Osteocyte (in vitro differentiated cells): ENCODE results near the gene PITX1. TPM values are rescaled to one million over a fixed set of nuclear protein-coding genes. Genes with fewer than 3 reads are reported as not detected.

Source experiments
- DNase-seq: peaks from one replicate; pipeline ENCODE4 v3.0.0; 2021; ENCODE audit warnings: mixed read lengths; ENCODE audit not compliant: unreplicated experiment; ENCODE audit errors: extremely low spot score
- H3K27ac Mint-ChIP-seq: one replicate; pipeline ENCODE4 v1.8.0; 2021; ENCODE audit warnings: mild to moderate bottlenecking, mixed read lengths; ENCODE audit not compliant: unreplicated experiment
- H3K27me3 Mint-ChIP-seq: one replicate; pipeline ENCODE4 v1.8.0; 2021; ENCODE audit warnings: mixed read lengths; ENCODE audit not compliant: unreplicated experiment
- H3K36me3 Mint-ChIP-seq: one replicate; pipeline ENCODE4 v1.8.0; 2021; ENCODE audit warnings: mixed read lengths; ENCODE audit not compliant: unreplicated experiment
- H3K4me1 Mint-ChIP-seq: one replicate; pipeline ENCODE4 v1.8.0; 2021; ENCODE audit warnings: mixed read lengths; ENCODE audit not compliant: unreplicated experiment
- H3K4me3 Mint-ChIP-seq: one replicate; pipeline ENCODE4 v1.8.0; 2021; ENCODE audit warnings: mild to moderate bottlenecking, moderate library complexity, mixed read lengths; ENCODE audit not compliant: unreplicated experiment
- H3K9me3 Mint-ChIP-seq: one replicate; pipeline ENCODE4 v1.8.0; 2021; ENCODE audit warnings: mixed read lengths; ENCODE audit not compliant: unreplicated experiment
- CTCF ChIP-seq: fragments of 200-600 bp; sonication (generic); IDR thresholded peaks from 2 replicates; pipeline ENCODE4 v1.5.0; 2021; ENCODE audit warnings: antibody characterized with exemption, mild to moderate bottlenecking, moderate library complexity
- total RNA-seq: library from RNA; stranded (reverse); gene quantifications from 2 replicates; pipeline ENCODE4 v1.2.1, GENCODE V29; 2021

The PITX1 gene
- total RNA-seq, 1 donor from 2014 or later: 0.13 TPM

- no peak for DNase-seq
- H3K4me1 Mint-ChIP-seq: peaks cover 23% of the 10 kb centered on the region
- H3K27me3 Mint-ChIP-seq: peaks cover 75% of the 10 kb centered on the region
- no peak overlapping the region for H3K4me3 Mint-ChIP-seq
- H3K9me3 Mint-ChIP-seq: no peaks in the 10 kb centered on the region
- H3K36me3 Mint-ChIP-seq: no peaks in the 10 kb centered on the region
- H3K27ac Mint-ChIP-seq: no peak overlapping the region
- no peak for TF ChIP-seq CTCF
These were observed 1.6 kb upstream of the PITX1 start for GRCh38 chr5:135035678-135036030.

- Mint-ChIP-seq H3K9me3 (no peaks in the 10 kb centered on the region), H3K4me3 (peak overlapping the region; percentile 68), H3K27me3 (peaks cover 75% of the 10 kb centered on the region), H3K27ac (no peak overlapping the region), H3K4me1 (peaks cover 26% of the 10 kb centered on the region), H3K36me3 (no peaks in the 10 kb centered on the region)
- DNase-seq: no peak
- no peak for TF ChIP-seq CTCF
These were observed 1.1 kb upstream of the PITX1 start for GRCh38 chr5:135034963-135035677.

- Mint-ChIP-seq H3K4me3 (peak overlapping the region; percentile 68), H3K27ac (no peak overlapping the region), H3K36me3 (peaks cover under 1% of the 10 kb centered on the region), H3K27me3 (peaks cover 80% of the 10 kb centered on the region), H3K4me1 (peaks cover 28% of the 10 kb centered on the region), H3K9me3 (no peaks in the 10 kb centered on the region)
- no peak for TF ChIP-seq CTCF
- DNase-seq: no peak
These were observed 371 bp upstream of the PITX1 start for GRCh38 chr5:135034236-135034962.

GRCh38 chr5:135032999-135033861 lies 798 bp downstream of the PITX1 start:
- peaks cover 80% of the 10 kb centered on the region for H3K27me3 Mint-ChIP-seq
- no peak overlapping the region for H3K27ac Mint-ChIP-seq
- H3K9me3 Mint-ChIP-seq: no peaks in the 10 kb centered on the region
- H3K36me3 Mint-ChIP-seq: peaks cover 2% of the 10 kb centered on the region
- TF ChIP-seq CTCF: no peak
- H3K4me3 Mint-ChIP-seq: peak overlapping the region; percentile 67
- DNase-seq: no peak
- H3K4me1 Mint-ChIP-seq: peaks cover 30% of the 10 kb centered on the region

- peaks cover 75% of the 10 kb centered on the region for H3K27me3 Mint-ChIP-seq
- peaks cover 2% of the 10 kb centered on the region for H3K36me3 Mint-ChIP-seq
- H3K4me1 Mint-ChIP-seq: peaks cover 30% of the 10 kb centered on the region
- DNase-seq: no peak
- no peaks in the 10 kb centered on the region for H3K9me3 Mint-ChIP-seq
- H3K4me3 Mint-ChIP-seq: peak overlapping the region; percentile 33
- TF ChIP-seq CTCF: no peak
- H3K27ac Mint-ChIP-seq: no peak overlapping the region
These were observed 1.4 kb downstream of the PITX1 start for GRCh38 chr5:135032695-135032998.
